Measurements from ENCODE around the gene CAMTA1.

DNA sequence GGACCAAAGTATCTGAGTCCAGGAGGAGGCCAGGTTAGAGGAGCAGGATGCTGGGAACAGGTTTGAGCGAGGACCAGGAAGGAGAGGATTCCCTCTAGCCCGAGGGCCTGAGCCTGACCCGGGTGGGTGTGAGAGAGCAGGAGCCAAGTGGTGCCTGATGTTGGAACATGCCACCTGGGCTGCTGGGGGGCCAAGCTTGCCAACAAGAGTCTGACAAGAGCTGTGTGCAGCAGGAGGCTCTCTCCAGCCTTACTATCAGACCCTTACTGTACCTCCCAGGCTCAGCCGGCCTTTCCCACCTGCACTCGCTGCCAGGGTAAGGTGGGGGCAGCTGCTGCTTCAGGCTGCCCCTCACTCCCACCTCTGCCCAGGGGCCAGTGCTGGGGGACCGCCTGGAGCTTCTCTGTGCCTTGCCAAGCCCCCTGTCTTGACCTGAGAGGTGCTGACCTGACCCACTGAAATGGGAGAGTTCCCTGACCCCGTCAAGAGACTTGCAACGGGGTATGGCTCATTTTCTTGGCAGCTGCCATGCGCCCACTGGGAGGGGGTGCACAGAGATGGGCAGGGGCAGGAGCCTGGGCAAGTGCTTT is 826.3 kb downstream of the CAMTA1 start:
- TF ChIP-seq RARB (CRISPR knock-in tag; IDR thresholded peaks at IDR 0.05): no peak
- TF ChIP-seq, protein P1, sequence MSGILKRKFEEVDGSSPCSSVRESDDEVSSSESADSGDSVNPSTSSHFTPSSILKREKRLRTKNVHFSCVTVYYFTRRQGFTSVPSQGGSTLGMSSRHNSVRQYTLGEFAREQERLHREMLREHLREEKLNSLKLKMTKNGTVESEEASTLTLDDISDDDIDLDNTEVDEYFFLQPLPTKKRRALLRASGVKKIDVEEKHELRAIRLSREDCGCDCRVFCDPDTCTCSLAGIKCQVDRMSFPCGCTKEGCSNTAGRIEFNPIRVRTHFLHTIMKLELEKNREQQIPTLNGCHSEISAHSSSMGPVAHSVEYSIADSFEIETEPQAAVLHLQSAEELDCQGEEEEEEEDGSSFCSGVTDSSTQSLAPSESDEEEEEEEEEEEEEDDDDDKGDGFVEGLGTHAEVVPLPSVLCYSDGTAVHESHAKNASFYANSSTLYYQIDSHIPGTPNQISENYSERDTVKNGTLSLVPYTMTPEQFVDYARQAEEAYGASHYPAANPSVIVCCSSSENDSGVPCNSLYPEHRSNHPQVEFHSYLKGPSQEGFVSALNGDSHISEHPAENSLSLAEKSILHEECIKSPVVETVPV (CRISPR knock-in tag; IDR thresholded peaks at IDR 0.05): no peak
- no peak for TF ChIP-seq ZNF565 (CRISPR knock-in tag; conservative IDR thresholded peaks at IDR 0.05; ENCODE audit: low read depth)
- no peak for TF ChIP-seq PPARA (CRISPR knock-in tag; IDR thresholded peaks at IDR 0.05; ENCODE audit: borderline replicate concordance)
- no peak for TF ChIP-seq SNAI2 (CRISPR knock-in tag; IDR thresholded peaks at IDR 0.05)
- no peak for TF ChIP-seq ZFP30 (CRISPR knock-in tag; IDR thresholded peaks at IDR 0.05)
- TF ChIP-seq OSR1 (CRISPR knock-in tag; IDR thresholded peaks at IDR 0.05): no peak
- TF ChIP-seq ZC3H10 (CRISPR knock-in tag; IDR thresholded peaks at IDR 0.05): no peak
- no peak for TF ChIP-seq ARNTL (CRISPR knock-in tag; IDR thresholded peaks at IDR 0.05; ENCODE audit: borderline replicate concordance, low read depth)
- no peak for TF ChIP-seq ISL1 (CRISPR knock-in tag; IDR thresholded peaks at IDR 0.05)
- TF ChIP-seq ZNF8 (CRISPR knock-in tag; IDR thresholded peaks at IDR 0.05): no peak
